Neural cell (in vitro differentiated cells): ENCODE data around the gene OCRL.

ENCODE experiments used
- EP300 ChIP-seq: fragments of 450-650 bp; conservative IDR thresholded peaks from 2 replicates; pipeline ENCODE4 v1.6.1; 2014; ENCODE audit warnings: antibody characterized with exemption, mild to moderate bottlenecking, moderate library complexity; ENCODE audit not compliant: poor library complexity, severe bottlenecking
- EZH2 ChIP-seq: fragments of 200-600, 300-800 bp; shearing (Covaris generic), sonication (generic); IDR thresholded peaks from 2 replicates; pipeline ENCODE4 v1.6.1; 2014; ENCODE audit warnings: antibody characterized with exemption, low read length, borderline replicate concordance, mild to moderate bottlenecking; ENCODE audit not compliant: insufficient read depth, poor library complexity, severe bottlenecking
- POLR2AphosphoS5 ChIP-seq: IDR thresholded peaks from 2 replicates; pipeline ENCODE4 v1.6.1; 2012
- RAD21 ChIP-seq: fragments of 450-650 bp; conservative IDR thresholded peaks from 2 replicates; pipeline ENCODE4 v1.6.1; 2014; ENCODE audit warnings: antibody characterized with exemption, mild to moderate bottlenecking, moderate library complexity
- REST ChIP-seq: IDR thresholded peaks from 2 replicates; pipeline ENCODE4 v1.6.1; 2012; ENCODE audit warnings: borderline replicate concordance
- SMC3 ChIP-seq: fragments of 450-650 bp; conservative IDR thresholded peaks from 2 replicates; pipeline ENCODE4 v1.6.1; 2014; ENCODE audit warnings: antibody characterized with exemption, mild to moderate bottlenecking, moderate library complexity; ENCODE audit not compliant: poor library complexity
- TAF1 ChIP-seq: IDR thresholded peaks from 2 replicates; pipeline ENCODE4 v1.6.1; 2012; ENCODE audit warnings: low read depth
- TF ChIP-seq, protein P1 (sequence below): fragments of 450-650 bp; IDR thresholded peaks from 2 replicates; pipeline ENCODE4 v1.5.1; 2014; ENCODE audit warnings: antibody characterized with exemption, mild to moderate bottlenecking, moderate library complexity; ENCODE audit not compliant: poor library complexity, severe bottlenecking

GRCh38 chrX:129516402-129516801, 23.7 kb upstream of the OCRL start:
- TF ChIP-seq, protein P1, sequence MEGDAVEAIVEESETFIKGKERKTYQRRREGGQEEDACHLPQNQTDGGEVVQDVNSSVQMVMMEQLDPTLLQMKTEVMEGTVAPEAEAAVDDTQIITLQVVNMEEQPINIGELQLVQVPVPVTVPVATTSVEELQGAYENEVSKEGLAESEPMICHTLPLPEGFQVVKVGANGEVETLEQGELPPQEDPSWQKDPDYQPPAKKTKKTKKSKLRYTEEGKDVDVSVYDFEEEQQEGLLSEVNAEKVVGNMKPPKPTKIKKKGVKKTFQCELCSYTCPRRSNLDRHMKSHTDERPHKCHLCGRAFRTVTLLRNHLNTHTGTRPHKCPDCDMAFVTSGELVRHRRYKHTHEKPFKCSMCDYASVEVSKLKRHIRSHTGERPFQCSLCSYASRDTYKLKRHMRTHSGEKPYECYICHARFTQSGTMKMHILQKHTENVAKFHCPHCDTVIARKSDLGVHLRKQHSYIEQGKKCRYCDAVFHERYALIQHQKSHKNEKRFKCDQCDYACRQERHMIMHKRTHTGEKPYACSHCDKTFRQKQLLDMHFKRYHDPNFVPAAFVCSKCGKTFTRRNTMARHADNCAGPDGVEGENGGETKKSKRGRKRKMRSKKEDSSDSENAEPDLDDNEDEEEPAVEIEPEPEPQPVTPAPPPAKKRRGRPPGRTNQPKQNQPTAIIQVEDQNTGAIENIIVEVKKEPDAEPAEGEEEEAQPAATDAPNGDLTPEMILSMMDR: no peak
- no peak for TF ChIP-seq EP300
- no peak for TF ChIP-seq SMC3
- no peak for TF ChIP-seq RAD21
- TF ChIP-seq REST: no peak
- TF ChIP-seq POLR2AphosphoS5: no peak
- no peak for TF ChIP-seq TAF1
- TF ChIP-seq EZH2: no peak
